K562 (cell line): ENCODE data around the gene TMEM266. TPM values are rescaled to one million over a fixed set of nuclear protein-coding genes. Genes with fewer than 3 reads are reported as not detected.

Experiments used
- DDX20 ChIP-seq: fragments of 450-650 bp; IDR thresholded peaks from 2 replicates; pipeline ENCODE4 v1.6.1; 2016; ENCODE audit warnings: missing genetic modification characterization, low read depth, mild to moderate bottlenecking, missing compliant biosample characterization, moderate library complexity
- ESRRB ChIP-seq: fragments of 250-450 bp; sonication (Bioruptor Pico); IDR thresholded peaks from 2 replicates; pipeline ENCODE4 v1.5.0; 2020; ENCODE audit warnings: mild to moderate bottlenecking, moderate library complexity, borderline replicate concordance
- RBM15 ChIP-seq: fragments of 200-400 bp; formaldehyde crosslinking; IDR thresholded peaks from 2 replicates; pipeline ENCODE4 v1.6.1; 2018; ENCODE audit warnings: mild to moderate bottlenecking, low read length, moderate library complexity; ENCODE audit not compliant: insufficient read depth
- ZNF407 ChIP-seq: fragments of 450-650 bp; IDR thresholded peaks from 2 replicates; pipeline ENCODE4 v1.6.1; 2016; ENCODE audit warnings: low read depth
- polyA plus RNA-seq, 8 experiments: library from polyadenylated mRNA; depleted of rRNA in 4 of 8; stranded (reverse) in 5 of 8; unstranded in 3 of 8; fragments of >200 nt; fragmentation: Nextera tagmentation in 2 of 8; fragmentation: Illumina TruSeq in 1 of 8; extraction: Ambion mirVana in 2 of 8; extraction: Trizol in 1 of 8; gene quantifications; 2 replicates each; pipeline versions ENCODE4 v1.2.1 to v1.2.3, GENCODE V29; 2011 to 2014; ENCODE audit warnings: inconsistent platforms in 1 of 8, missing spikeins in 1 of 8
- total RNA-seq, 7 experiments: library from RNA; depleted of rRNA in 6 of 7; stranded (reverse); fragments of >200 nt in 6 of 7; fragmentation: Illumina TruSeq in 2 of 7; extraction: Trizol in 2 of 7; gene quantifications; 2 replicates each; pipeline versions ENCODE4 v1.2.1 to v1.2.3, GENCODE V29; 2011 to 2021; ENCODE audit warnings: low replicate concordance in 1 of 7

Gene TMEM266
- total and polyA plus RNA-seq, 9 of the 15 experiments (the other 6 are each of a cell fraction or from before 2014, with no cell fraction given), result not detected

DNA sequence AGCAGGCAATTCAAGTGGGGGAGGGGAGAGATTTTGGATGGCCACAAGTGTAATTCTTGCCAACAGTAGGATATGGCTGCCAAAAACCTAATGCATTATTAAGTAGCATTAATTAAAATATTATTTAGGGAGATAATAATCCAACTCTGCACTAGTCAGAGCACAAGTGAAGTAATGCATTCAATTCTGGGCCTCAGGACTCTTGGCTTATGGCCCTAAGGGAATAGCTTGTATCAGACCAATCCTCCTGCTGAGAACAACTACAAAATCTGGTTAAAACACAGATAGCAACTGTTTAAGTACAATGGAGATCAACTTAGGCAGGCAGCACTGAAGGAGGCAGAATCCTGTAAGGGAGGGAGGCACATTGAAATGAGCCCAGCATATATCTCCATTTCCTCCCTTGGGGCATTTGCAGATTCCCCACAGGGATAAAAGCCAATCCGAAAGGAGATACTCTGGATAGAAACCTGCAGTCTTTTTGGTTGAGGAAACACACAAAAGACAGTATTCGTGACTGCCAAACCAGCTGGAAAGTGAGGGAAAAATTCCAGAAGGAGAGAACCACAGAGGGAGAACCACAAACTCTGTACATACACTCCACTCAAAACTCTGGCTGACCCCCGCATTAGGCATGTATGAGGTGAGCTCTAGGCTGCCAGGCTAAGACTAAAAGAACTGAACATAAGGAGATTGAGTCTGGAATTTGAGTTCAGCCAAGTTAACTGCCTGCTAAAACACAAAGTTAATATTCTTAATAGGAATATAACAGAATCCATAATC is 194.1 kb downstream of the TMEM266 start (continued):
- TF ChIP-seq ZNF407 (no peak), ESRRB (no peak), RBM15 (no peak), DDX20 (no peak)
- TF ChIP-seq, all 486 proteins: peak for 0

Other genes starting within 250 kb of the TMEM266 start
- 11.6 and 12.1 TPM in 2 replicates for gene UBE2Q2, start 216.5 kb upstream of the TMEM266 start, total RNA-seq (2014; rRNA removed)
- 22.0 and 22.9 TPM in 2 replicates for gene UBE2Q2, start 216.5 kb upstream of the TMEM266 start, total RNA-seq (2014; rRNA removed; fragmentation: Illumina TruSeq; extraction: Trizol)
- gene UBE2Q2, start 216.5 kb upstream of the TMEM266 start, total RNA-seq (2015; rRNA removed; fragmentation: Illumina TruSeq; extraction: Trizol), result 20.2 and 24.0 TPM in 2 replicates
- 15.2 and 16.2 TPM in 2 replicates for gene UBE2Q2, start 216.5 kb upstream of the TMEM266 start, total RNA-seq (2021)
- gene UBE2Q2, start 216.5 kb upstream of the TMEM266 start, polyA plus RNA-seq (2011; rRNA removed), result 15.4 and 19.2 TPM in 2 replicates
- 13.4 and 16.9 TPM in 2 replicates for gene UBE2Q2, start 216.5 kb upstream of the TMEM266 start, polyA plus RNA-seq (2014; fragmentation: Illumina TruSeq; extraction: Trizol)
- gene UBE2Q2, start 216.5 kb upstream of the TMEM266 start, polyA plus RNA-seq (2014; fragmentation: Nextera tagmentation; extraction: Ambion mirVana), result 1 to 10 TPM; 6.2 to 7.1 TPM
- gene UBE2Q2, start 216.5 kb upstream of the TMEM266 start, polyA plus RNA-seq (2014; rRNA removed), result 13.0 and 13.5 TPM in 2 replicates
- 68.8 and 69.6 TPM in 2 replicates for gene FBXO22, start 156.1 kb upstream of the TMEM266 start, total RNA-seq (2014; rRNA removed)
- 75.5 and 81.7 TPM in 2 replicates for gene FBXO22, start 156.1 kb upstream of the TMEM266 start, total RNA-seq (2014; rRNA removed; fragmentation: Illumina TruSeq; extraction: Trizol)
- gene FBXO22, start 156.1 kb upstream of the TMEM266 start, total RNA-seq (2015; rRNA removed; fragmentation: Illumina TruSeq; extraction: Trizol), result 52.7 and 53.0 TPM in 2 replicates
- gene FBXO22, start 156.1 kb upstream of the TMEM266 start, total RNA-seq (2021), result 81.4 and 85.9 TPM in 2 replicates
- 76.6 and 99.4 TPM in 2 replicates for gene FBXO22, start 156.1 kb upstream of the TMEM266 start, polyA plus RNA-seq (2011; rRNA removed)
- gene FBXO22, start 156.1 kb upstream of the TMEM266 start, polyA plus RNA-seq (2014; fragmentation: Illumina TruSeq; extraction: Trizol), result 53.4 and 66.5 TPM in 2 replicates
- 10 to 100 TPM; 24.4 to 31.0 TPM for gene FBXO22, start 156.1 kb upstream of the TMEM266 start, polyA plus RNA-seq (2014; fragmentation: Nextera tagmentation; extraction: Ambion mirVana)
- gene FBXO22, start 156.1 kb upstream of the TMEM266 start, polyA plus RNA-seq (2014; rRNA removed), result 54.8 and 63.4 TPM in 2 replicates
- 0.50 and 0.86 TPM in 2 replicates for gene NRG4, start 47.6 kb upstream of the TMEM266 start, total RNA-seq (2014; rRNA removed)
- gene NRG4, start 47.6 kb upstream of the TMEM266 start, total RNA-seq (2014; rRNA removed; fragmentation: Illumina TruSeq; extraction: Trizol), result 0.76 and 0.80 TPM in 2 replicates
- gene NRG4, start 47.6 kb upstream of the TMEM266 start, total RNA-seq (2015; rRNA removed; fragmentation: Illumina TruSeq; extraction: Trizol), result 1.7 and 2.3 TPM in 2 replicates
- 1.5 TPM in 2 replicates for gene NRG4, start 47.6 kb upstream of the TMEM266 start, total RNA-seq (2021)
- 0.05 and 0.33 TPM in 2 replicates for gene NRG4, start 47.6 kb upstream of the TMEM266 start, polyA plus RNA-seq (2011; rRNA removed)
- gene NRG4, start 47.6 kb upstream of the TMEM266 start, polyA plus RNA-seq (2014; fragmentation: Illumina TruSeq; extraction: Trizol), result 0.71 and 1.2 TPM in 2 replicates
- 1 to 10 TPM; 2.4 to 2.5 TPM for gene NRG4, start 47.6 kb upstream of the TMEM266 start, polyA plus RNA-seq (2014; fragmentation: Nextera tagmentation; extraction: Ambion mirVana)
- 0.60 and 1.2 TPM in 2 replicates for gene NRG4, start 47.6 kb upstream of the TMEM266 start, polyA plus RNA-seq (2014; rRNA removed)